HG02571 (cell line): ENCODE data around the gene SLC2A13.
"Not testable (repeated sequence)": the region's sequence is repeated elsewhere in the genome, so short reads cannot be mapped to it uniquely, and the experiment has no call there.

Experiments
- ATAC-seq: cut with Tn5 transposase; IDR thresholded peaks from one replicate; pipeline ENCODE4 v1.9.1; 2021; ENCODE audit warnings: mild to moderate bottlenecking, moderate library complexity; ENCODE audit not compliant: unreplicated experiment

SLC2A13 gene

GRCh38 chr12:39830171-39830570 lies 275.7 kb downstream of the SLC2A13 start:
- ATAC-seq, result no peak

GRCh38 chr12:39824505-39825212 lies 281.2 kb downstream of the SLC2A13 start:
- ATAC-seq, result no peak

- ATAC-seq, result no peak
Observed at GRCh38 chr12:39816671-39817185, 289.2 kb downstream of the SLC2A13 start.

GRCh38 chr12:39815746-39816145 lies 290.1 kb downstream of the SLC2A13 start:
- no peak for ATAC-seq

GRCh38 chr12:39814626-39815025 lies 291.3 kb downstream of the SLC2A13 start:
- no peak for ATAC-seq

- no peak for ATAC-seq
Observed at GRCh38 chr12:39813776-39814175, 292.1 kb downstream of the SLC2A13 start.

GRCh38 chr12:39812456-39812855 lies 293.4 kb downstream of the SLC2A13 start:
- not testable (repeated sequence) for ATAC-seq

- ATAC-seq, result no peak
Observed at GRCh38 chr12:39807043-39807442, 298.8 kb downstream of the SLC2A13 start.

- ATAC-seq, result no peak
Observed at GRCh38 chr12:39805651-39806050, 300.2 kb downstream of the SLC2A13 start.

GRCh38 chr12:39804898-39805297 lies 301.0 kb downstream of the SLC2A13 start:
- no peak for ATAC-seq

- ATAC-seq, result no peak
Observed at GRCh38 chr12:39804479-39804878, 301.4 kb downstream of the SLC2A13 start.

- no peak for ATAC-seq
Observed at GRCh38 chr12:39803151-39803550, 302.7 kb downstream of the SLC2A13 start.

- no peak for ATAC-seq
Observed at GRCh38 chr12:39798977-39799376, 306.9 kb downstream of the SLC2A13 start.

- no peak for ATAC-seq
Observed at GRCh38 chr12:39798429-39798828, 307.5 kb downstream of the SLC2A13 start.

GRCh38 chr12:39795481-39795880 lies 310.4 kb downstream of the SLC2A13 start:
- no peak for ATAC-seq

- ATAC-seq, result no peak
Observed at GRCh38 chr12:39792938-39793337, 312.9 kb downstream of the SLC2A13 start.

GRCh38 chr12:39788239-39788638 lies 317.6 kb downstream of the SLC2A13 start:
- ATAC-seq, result no peak

GRCh38 chr12:39785814-39786213 lies 320.1 kb downstream of the SLC2A13 start:
- ATAC-seq, result not testable (repeated sequence)

GRCh38 chr12:39782026-39782545 lies 323.8 kb downstream of the SLC2A13 start:
- no peak for ATAC-seq

GRCh38 chr12:39780913-39781446 lies 324.9 kb downstream of the SLC2A13 start:
- ATAC-seq, result no peak

GRCh38 chr12:39780411-39780912 lies 325.4 kb downstream of the SLC2A13 start:
- ATAC-seq, result no peak

GRCh38 chr12:39779768-39780340 lies 326.0 kb downstream of the SLC2A13 start:
- no peak for ATAC-seq
